Muscle of leg (tissue), 11 donors: ENCODE measurements around the gene TMEM203. TPM values are rescaled to one million over a fixed set of nuclear protein-coding genes. Genes with fewer than 3 reads are reported as not detected.

ENCODE experiments used
- DNase-seq: peaks from one replicate; pipeline ENCODE4 v3.0.0; 2013
- H3K27ac ChIP-seq: one replicate; pipeline ENCODE4 v1.5.1; 2013; ENCODE audit warnings: mild to moderate bottlenecking, low read length, control low read depth
- H3K27me3 ChIP-seq: one replicate; pipeline ENCODE4 v1.6.1; 2013; ENCODE audit warnings: low read length; ENCODE audit not compliant: control insufficient read depth, insufficient read depth
- H3K36me3 ChIP-seq: one replicate; pipeline ENCODE4 v1.6.1; 2013; ENCODE audit warnings: low read length; ENCODE audit not compliant: control insufficient read depth, insufficient read depth
- H3K4me1 ChIP-seq: one replicate; pipeline ENCODE4 v1.6.1; 2013; ENCODE audit warnings: low read length; ENCODE audit not compliant: control insufficient read depth, insufficient read depth
- H3K4me3 ChIP-seq: one replicate; pipeline ENCODE4 v1.5.1; 2013; ENCODE audit warnings: low read length, control low read depth
- H3K9me3 ChIP-seq: replicated peaks from 2 replicates; pipeline ENCODE4 v1.6.1; 2013; ENCODE audit warnings: low read depth, low read length; ENCODE audit not compliant: control insufficient read depth
- WGBS: methylation state at CpG from one replicate; pipeline ENCODE4 v1.1.5; 2013; ENCODE audit warnings: missing lambda C conversion rate; ENCODE audit not compliant: insufficient coverage; 5-methylcytosine and 5-hydroxymethylcytosine counted together
- polyA plus RNA-seq, 8 donors: library from polyadenylated mRNA; unstranded; fragments of 120-200 nt; gene quantifications; one replicate each; pipeline versions ENCODE4 v1.2.1 to v1.2.3, GENCODE V29; 2013; ENCODE audit warnings: inconsistent platforms in 1 of 8, low replicate concordance in 1 of 8; ENCODE audit not compliant: insufficient read length in 8 of 8, insufficient read depth in 1 of 8
- total RNA-seq: library from RNA; stranded (reverse); fragments of 120-200 nt; gene quantifications from one replicate; pipeline ENCODE4 v1.2.4, GENCODE V29; 2013

Gene TMEM203
- total and polyA plus RNA-seq, 9 donors: 25.2 to 38.2 (median 36.3) TPM

GRCh38 chr9:137176302-137177182 lies 28.9 kb downstream of the TMEM203 start:
- H3K36me3 ChIP-seq: peaks cover 43% of the 10 kb centered on the region
- H3K4me3 ChIP-seq: no peak overlapping the region
- no peaks in the 10 kb centered on the region for H3K9me3 ChIP-seq
- WGBS: 45% methylated on average over 15 of the region's 17 CpGs
- no peak overlapping the region for H3K27ac ChIP-seq
- no peak for DNase-seq
- peaks cover 4% of the 10 kb centered on the region for H3K4me1 ChIP-seq
- peaks cover 23% of the 10 kb centered on the region for H3K27me3 ChIP-seq

- Histone ChIP-seq H3K36me3 (peaks cover 32% of the 10 kb centered on the region), H3K4me1 (peaks cover 4% of the 10 kb centered on the region), H3K9me3 (no peaks in the 10 kb centered on the region), H3K27me3 (peaks cover 34% of the 10 kb centered on the region), H3K27ac (no peak overlapping the region), H3K4me3 (no peak overlapping the region)
- no peak for DNase-seq
- WGBS: 42% methylated on average over 27 of the region's 33 CpGs
Observed at GRCh38 chr9:137175345-137175961, 30.0 kb downstream of the TMEM203 start.

- H3K4me1 ChIP-seq: peaks cover 7% of the 10 kb centered on the region
- no peak overlapping the region for H3K27ac ChIP-seq
- peaks cover 41% of the 10 kb centered on the region for H3K27me3 ChIP-seq
- H3K9me3 ChIP-seq: no peaks in the 10 kb centered on the region
- no peak overlapping the region for H3K4me3 ChIP-seq
- 40% methylated on average over 34 of the region's 34 CpGs for WGBS
- peaks cover 26% of the 10 kb centered on the region for H3K36me3 ChIP-seq
- DNase-seq: no peak
Observed at GRCh38 chr9:137174722-137175293, 30.6 kb downstream of the TMEM203 start.

- Histone ChIP-seq H3K27me3 (peaks cover 45% of the 10 kb centered on the region), H3K4me1 (peaks cover 7% of the 10 kb centered on the region), H3K36me3 (peaks cover 19% of the 10 kb centered on the region), H3K27ac (no peak overlapping the region), H3K9me3 (no peaks in the 10 kb centered on the region), H3K4me3 (no peak overlapping the region)
- DNase-seq: no peak
- 79% methylated on average over 42 of the region's 45 CpGs for WGBS
Observed at GRCh38 chr9:137173796-137174664, 31.4 kb downstream of the TMEM203 start.

GRCh38 chr9:137172901-137173795 lies 32.3 kb downstream of the TMEM203 start:
- DNase-seq: no peak
- H3K27me3 ChIP-seq: peaks cover 53% of the 10 kb centered on the region

GRCh38 chr9:137171149-137171900 lies 34.1 kb downstream of the TMEM203 start:
- no peak overlapping the region for H3K27ac ChIP-seq
- H3K4me1 ChIP-seq: peaks cover 15% of the 10 kb centered on the region
- H3K9me3 ChIP-seq: no peaks in the 10 kb centered on the region
- no peak overlapping the region for H3K4me3 ChIP-seq
- DNase-seq: no peak
- peaks cover 71% of the 10 kb centered on the region for H3K27me3 ChIP-seq
- H3K36me3 ChIP-seq: no peaks in the 10 kb centered on the region
- 82% methylated on average over 22 of the region's 22 CpGs for WGBS

More at GRCh38 chr9:137172901-137173795, 32.3 kb downstream of the TMEM203 start:
- H3K9me3 ChIP-seq: no peaks in the 10 kb centered on the region
- H3K36me3 ChIP-seq: peaks cover 11% of the 10 kb centered on the region
- H3K4me3 ChIP-seq: no peak overlapping the region
- peaks cover 9% of the 10 kb centered on the region for H3K4me1 ChIP-seq
- H3K27ac ChIP-seq: no peak overlapping the region
- 68% methylated on average over 16 of the region's 21 CpGs for WGBS

- H3K27me3 ChIP-seq: peaks cover 78% of the 10 kb centered on the region
- no peak overlapping the region for H3K27ac ChIP-seq
- no peaks in the 10 kb centered on the region for H3K9me3 ChIP-seq
- no peaks in the 10 kb centered on the region for H3K36me3 ChIP-seq
- DNase-seq: no peak
- 59% methylated on average over 8 of the region's 14 CpGs for WGBS
- no peak overlapping the region for H3K4me3 ChIP-seq
- peaks cover 15% of the 10 kb centered on the region for H3K4me1 ChIP-seq
Observed at GRCh38 chr9:137170486-137171148, 34.8 kb downstream of the TMEM203 start.

GRCh38 chr9:137169896-137170358 lies 35.5 kb downstream of the TMEM203 start, which contains the start of gene LRRC26:
Gene LRRC26, minus strand, starts transcription at chr9:137170051. Its CDS starts 108 bp downstream, at chr9:137169943.
- Histone ChIP-seq H3K4me1 (peaks cover 15% of the 10 kb centered on the region), H3K4me3 (no peak within 1 kb of the TSS)
- no peak for DNase-seq

More at GRCh38 chr9:137169896-137170358, 35.5 kb downstream of the TMEM203 start, which contains the start of gene LRRC26:
- 9% methylated on average over 39 of the region's 41 CpGs for WGBS
- Histone ChIP-seq H3K36me3 (no peaks in the 10 kb centered on the region), H3K27me3 (peaks cover 81% of the 10 kb centered on the region), H3K27ac (no peak within 1 kb of the TSS), H3K9me3 (no peaks in the 10 kb centered on the region)
